HK-2 (cell line): Measurements from ENCODE around the gene NFATC1.

ENCODE experiments used
- DNase-seq: peaks from one replicate; pipeline ENCODE4 v3.0.0-alpha.2; 2018; ENCODE audit not compliant: unreplicated experiment

NFATC1 gene

GRCh38 chr18:79554321-79554720, 158.6 kb downstream of the NFATC1 start:
- DNase-seq = no peak

GRCh38 chr18:79554945-79555645, 159.4 kb downstream of the NFATC1 start:
- DNase-seq = no peak

- DNase-seq = no peak
These were observed 160.2 kb downstream of the NFATC1 start for GRCh38 chr18:79555885-79556284.

GRCh38 chr18:79556829-79557585, 161.3 kb downstream of the NFATC1 start:
- DNase-seq = no peak

GRCh38 chr18:79558196-79558932, 162.6 kb downstream of the NFATC1 start:
- DNase-seq = no peak

GRCh38 chr18:79558933-79559416, 163.2 kb downstream of the NFATC1 start:
- no peak for DNase-seq

GRCh38 chr18:79559436-79559835, 163.7 kb downstream of the NFATC1 start:
- DNase-seq = no peak

GRCh38 chr18:79560042-79560860, 164.5 kb downstream of the NFATC1 start:
- no peak for DNase-seq

- no peak for DNase-seq
These were observed 165.1 kb downstream of the NFATC1 start for GRCh38 chr18:79560861-79561210.

GRCh38 chr18:79563949-79564348, 168.2 kb downstream of the NFATC1 start:
- no peak for DNase-seq

- DNase-seq = no peak
These were observed 168.7 kb downstream of the NFATC1 start for GRCh38 chr18:79564441-79564840.

- no peak for DNase-seq
These were observed 171.2 kb downstream of the NFATC1 start for GRCh38 chr18:79566771-79567431.

GRCh38 chr18:79567481-79568147, 171.9 kb downstream of the NFATC1 start:
- peak; percentile 27 for DNase-seq

GRCh38 chr18:79568543-79569205, 172.9 kb downstream of the NFATC1 start:
- no peak for DNase-seq

- DNase-seq = no peak
These were observed 174.0 kb downstream of the NFATC1 start for GRCh38 chr18:79569720-79570119.

GRCh38 chr18:79570266-79571201, 174.8 kb downstream of the NFATC1 start:
- DNase-seq = no peak

- DNase-seq = no peak
These were observed 175.7 kb downstream of the NFATC1 start for GRCh38 chr18:79571211-79572092.
